CD4-positive, alpha-beta T cell (primary cell): ENCODE measurements around the gene R3HDM4. TPM values are rescaled to one million over a fixed set of nuclear protein-coding genes. Genes with fewer than 3 reads are reported as not detected.

Experiments
- ATAC-seq: fragments of 200-7000 bp; cut with Tn5 transposase; one replicate; pipeline ENCODE4 v1.10.0; 2022; ENCODE audit warnings: mild to moderate bottlenecking; ENCODE audit not compliant: poor library complexity
- CTCF ChIA-PET: fragments of 350-600 bp; sonication (Branson Sonifier 250); formaldehyde crosslinking; loops from one replicate; lab custom pipeline; 2021; ENCODE audit warnings: antibody characterized with exemption, inconsistent platforms; lab: Charles Lee
- POLR2A ChIA-PET: fragments of 350-600 bp; sonication (Branson Sonifier 250); formaldehyde crosslinking; loops from one replicate; lab custom pipeline; 2021; ENCODE audit warnings: antibody characterized with exemption, inconsistent platforms; lab: Charles Lee
- DNase-seq, 14 experiments: peaks; one replicate each; pipeline ENCODE4 v3.0.0-alpha.2; 2013 to 2020; ENCODE audit warnings: mixed read lengths in 2 of 14
- H3K27ac ChIP-seq, 2 donors: one replicate each; pipeline versions ENCODE4 v1.5.1 to v1.7.0; 2013; ENCODE audit warnings: low read length in 2 of 2, low read depth in 1 of 2, mild to moderate bottlenecking in 1 of 2
- H3K27me3 ChIP-seq, 2 experiments: 1 replicate in 1 of 2; 2 replicates in 1 of 2; pipeline versions ENCODE4 v1.6.1 to v1.7.0; 2013; ENCODE audit warnings: low read length in 2 of 2, control low read depth in 1 of 2, mild to moderate bottlenecking in 1 of 2, moderate library complexity in 1 of 2; ENCODE audit not compliant: insufficient read depth in 2 of 2, control insufficient read depth in 1 of 2
- H3K36me3 ChIP-seq: one replicate; pipeline ENCODE4 v1.6.1; 2013; ENCODE audit warnings: low read length, control low read depth; ENCODE audit not compliant: insufficient read depth
- H3K4me1 ChIP-seq: one replicate; pipeline ENCODE4 v1.6.1; 2013; ENCODE audit warnings: low read length, control low read depth; ENCODE audit not compliant: insufficient read depth
- H3K4me3 ChIP-seq: one replicate; pipeline ENCODE4 v1.5.1; 2013; ENCODE audit warnings: mild to moderate bottlenecking, low read length, moderate library complexity
- H3K9me3 ChIP-seq, 2 experiments: 1 replicate in 1 of 2; 2 replicates in 1 of 2; pipeline versions ENCODE4 v1.6.1 to v1.7.0; 2013; ENCODE audit warnings: low read length in 2 of 2, mild to moderate bottlenecking in 2 of 2, control low read depth in 1 of 2, moderate library complexity in 1 of 2; ENCODE audit not compliant: control insufficient read depth in 1 of 2, insufficient read depth in 1 of 2
- H3K27ac Mint-ChIP-seq: one replicate; pipeline ENCODE4 v1.8.0; 2020; ENCODE audit warnings: mixed read lengths
- H3K27me3 Mint-ChIP-seq: one replicate; pipeline ENCODE4 v1.8.0; 2021; ENCODE audit warnings: mixed read lengths
- H3K36me3 Mint-ChIP-seq: one replicate; pipeline ENCODE4 v1.8.0; 2021; ENCODE audit warnings: low read depth, mixed read lengths
- H3K4me1 Mint-ChIP-seq: one replicate; pipeline ENCODE4 v1.8.0; 2021; ENCODE audit warnings: low read depth, mixed read lengths
- H3K4me3 Mint-ChIP-seq: one replicate; pipeline ENCODE4 v1.8.0; 2020; ENCODE audit warnings: mild to moderate bottlenecking, mixed read lengths
- H3K9me3 Mint-ChIP-seq: one replicate; pipeline ENCODE4 v1.8.0; 2020; ENCODE audit warnings: mixed read lengths
- CTCF ChIP-seq: fragments of 200-600 bp; IDR thresholded peaks from one replicate; pipeline ENCODE4 v1.8.0; 2022; ENCODE audit warnings: antibody characterized with exemption, mild to moderate bottlenecking
- intact Hi-C, 2 experiments: fragments of 100-400 bp; cut with DNase I in 1 of 2; cut with micrococcal nuclease in 1 of 2; formaldehyde crosslinking; loops; one replicate each; pipeline versions ENCODE4 v1.15.1 to v1.9.0; 2023 to 2025; cut with DNase I, micrococcal nuclease
- total RNA-seq, 174 experiments: library from RNA in 2 of 174; stranded (reverse) in 2 of 174; gene quantifications; one replicate each; pipeline ENCODE4 v1.2.3 and lab custom pipeline; 2021 to 2026

The R3HDM4 gene
- total RNA-seq, 2 experiments from 2014 or later = 309 to 313 TPM

GRCh38 chr19:876780-877314 is 36.2 kb downstream of the R3HDM4 start:
- ChIA-PET CTCF (no interaction called here), POLR2A (interaction anchor here (2.8 kb wide), 1 partner anchor 16 kb away, joined by 8 read pairs; the partner anchor contains the start of genes MED16 and RNU6-9)
- Histone ChIP-seq H3K36me3 (peaks cover 25% of the 10 kb centered on the region), H3K4me3 (no peak overlapping the region), H3K4me1 (peaks cover 15% of the 10 kb centered on the region), H3K9me3 (no peaks in the 10 kb centered on the region), H3K27ac (no peak overlapping the region), H3K27me3 (no peaks in the 10 kb centered on the region)
- H3K9me3 Mint-ChIP-seq = no peaks in the 10 kb centered on the region
- TF ChIP-seq CTCF = no peak
- peaks cover 24% of the 10 kb centered on the region for H3K36me3 Mint-ChIP-seq
- no peaks in the 10 kb centered on the region for H3K27me3 Mint-ChIP-seq
- H3K4me1 Mint-ChIP-seq = peaks cover 14% of the 10 kb centered on the region
- H3K4me3 Mint-ChIP-seq = no peak overlapping the region
- no peak overlapping the region for H3K27ac Mint-ChIP-seq
- intact Hi-C loops = no loop called here
- ATAC-seq (no peak), DNase-seq (no peak)

GRCh38 chr19:876089-876488 is 36.9 kb downstream of the R3HDM4 start:
- Mint-ChIP-seq H3K27ac (no peak overlapping the region), H3K27me3 (no peaks in the 10 kb centered on the region), H3K4me3 (no peak overlapping the region), H3K4me1 (peaks cover 18% of the 10 kb centered on the region), H3K9me3 (no peaks in the 10 kb centered on the region), H3K36me3 (peaks cover 21% of the 10 kb centered on the region)
- ATAC-seq (no peak), DNase-seq (no peak)
- H3K9me3 ChIP-seq = no peaks in the 10 kb centered on the region
- H3K4me3 ChIP-seq = no peak overlapping the region
- peaks cover 16% of the 10 kb centered on the region for H3K4me1 ChIP-seq
- peaks cover 21% of the 10 kb centered on the region for H3K36me3 ChIP-seq
- intact Hi-C loops = no loop called here
- ChIA-PET POLR2A (no interaction called here), CTCF (interaction anchor here (1.2 to 1.4 kb wide), 2 partner anchors 17 to 32 kb away, joined by 3 to 4 read pairs; partner anchors contain the start of genes MED16 and RNU6-9)
- TF ChIP-seq CTCF = no peak
- H3K27ac ChIP-seq = no peak overlapping the region
- H3K27me3 ChIP-seq = no peaks in the 10 kb centered on the region

GRCh38 chr19:875265-875879 is 37.6 kb downstream of the R3HDM4 start:
- H3K36me3 ChIP-seq = peaks cover 25% of the 10 kb centered on the region
- TF ChIP-seq CTCF = no peak
- H3K27ac ChIP-seq = no peak overlapping the region
- peaks cover 16% of the 10 kb centered on the region for H3K4me1 ChIP-seq
- Mint-ChIP-seq H3K27ac (no peak overlapping the region), H3K9me3 (no peaks in the 10 kb centered on the region), H3K4me1 (peaks cover 18% of the 10 kb centered on the region), H3K4me3 (no peak overlapping the region), H3K36me3 (peaks cover 20% of the 10 kb centered on the region), H3K27me3 (no peaks in the 10 kb centered on the region)
- DNase-seq (no peak), ATAC-seq (no peak)
- H3K9me3 ChIP-seq = no peaks in the 10 kb centered on the region
- no peak overlapping the region for H3K4me3 ChIP-seq
- intact Hi-C loops = no loop called here
- H3K27me3 ChIP-seq = no peaks in the 10 kb centered on the region
- POLR2A ChIA-PET = no interaction called here
- CTCF ChIA-PET = interaction anchor here (1.2 to 1.8 kb wide), 3 partner anchors 12 to 33 kb away, joined by 3 to 7 read pairs (median 4); partner anchors contain the start of genes MED16 and RNU6-9
